ENCODE measurements around the gene RARRES1.

RARRES1 gene

DNA sequence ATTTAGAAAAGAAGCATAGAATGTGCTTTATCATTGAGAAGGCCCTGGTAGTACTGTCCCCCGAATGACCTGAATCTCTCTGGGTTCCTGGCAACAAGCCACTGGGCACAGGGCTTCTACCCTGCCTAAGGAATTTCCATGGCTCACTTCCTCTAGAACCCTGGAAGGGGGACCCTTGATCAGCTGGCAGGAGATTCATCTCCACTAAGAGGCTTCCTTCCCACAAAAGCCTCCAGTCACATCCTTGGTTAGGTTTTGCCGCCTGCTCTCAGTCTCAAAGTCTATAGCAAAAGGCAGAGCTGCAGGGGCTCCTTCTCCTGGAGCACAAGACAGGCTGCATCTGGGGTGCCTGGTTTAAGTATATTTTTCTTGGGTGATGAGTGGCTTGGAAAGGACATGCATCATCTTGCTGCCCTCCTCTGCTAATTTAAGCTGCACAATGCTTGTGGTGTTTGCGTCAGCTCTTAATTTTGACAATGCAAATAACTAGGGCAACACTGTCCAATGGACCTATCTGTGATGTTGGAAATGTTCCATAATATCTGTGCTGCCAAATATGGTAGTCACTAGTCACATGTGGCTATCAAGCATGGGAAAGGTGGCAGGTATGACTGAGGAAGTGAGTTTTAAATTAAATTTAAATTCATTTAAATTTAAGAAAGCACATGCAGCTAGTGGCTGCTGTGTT, 33.4 kb upstream of the RARRES1 start:
- no peak for DNase-seq

DNA sequence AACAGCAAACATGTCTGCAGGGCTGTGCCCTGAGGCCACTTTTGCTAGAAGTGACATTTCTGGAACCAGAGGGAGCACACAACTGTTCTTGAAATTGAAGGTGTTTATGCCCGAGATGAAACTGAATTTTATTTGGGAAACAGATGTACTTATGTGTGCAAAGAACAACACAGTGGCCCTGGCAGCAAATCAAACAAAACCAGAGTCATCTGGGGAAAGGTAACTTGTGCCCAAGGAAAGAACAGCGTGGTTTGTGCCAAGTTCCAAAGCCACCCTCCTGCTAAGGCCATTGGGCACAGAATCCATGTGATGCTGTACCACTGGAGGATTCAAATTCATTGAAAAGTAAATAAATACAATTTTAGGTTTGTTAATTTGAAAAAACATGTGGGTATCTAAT, 31.2 kb upstream of the RARRES1 start:
- DNase-seq = no peak

GRCh38 chr3:158762701-158763100, 30.4 kb upstream of the RARRES1 start:
- DNase-seq = no peak

DNA sequence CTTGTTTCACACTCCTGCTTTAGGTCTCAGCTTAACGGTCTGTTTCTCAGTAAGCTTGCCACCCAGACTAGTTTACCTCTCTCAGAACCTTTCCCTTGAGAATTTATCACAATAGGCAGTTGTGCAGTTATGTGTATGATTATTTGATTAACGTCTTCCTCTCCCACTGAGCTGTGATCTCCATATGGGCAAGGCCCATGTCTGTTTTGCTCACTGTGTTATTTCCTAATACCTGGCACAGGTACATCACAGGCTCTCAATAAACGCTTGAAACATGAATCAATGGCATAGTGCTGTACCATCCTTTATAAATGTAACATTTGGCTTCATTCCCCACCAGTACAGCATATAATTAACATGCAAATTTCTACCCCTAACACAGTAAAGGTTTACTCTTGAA, 29.1 kb upstream of the RARRES1 start:
- DNase-seq = peak; percentile 13 to 15

GRCh38 chr3:158755421-158755820, 23.2 kb upstream of the RARRES1 start:
- no peak for DNase-seq

- no peak for DNase-seq
Observed at GRCh38 chr3:158753854-158754253, 21.6 kb upstream of the RARRES1 start.

DNA sequence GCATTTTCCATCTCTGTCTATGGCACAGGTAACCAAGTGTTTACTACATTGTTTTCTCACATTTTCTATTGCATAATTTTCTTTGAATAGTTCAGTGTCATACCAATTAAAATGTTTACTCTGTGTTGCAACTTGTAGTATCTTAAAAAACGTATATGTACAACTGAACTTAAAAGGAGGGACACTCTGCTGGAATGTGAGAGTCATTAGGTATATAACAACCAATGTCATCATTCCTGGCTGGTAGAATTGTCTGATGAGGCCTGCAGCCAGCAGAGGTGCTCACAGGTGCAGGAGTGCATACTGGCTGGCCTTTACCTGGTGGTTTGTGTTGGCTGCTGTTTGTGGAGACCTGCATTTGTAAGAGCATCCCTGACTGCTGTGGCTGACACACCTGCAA, 19.1 kb upstream of the RARRES1 start:
- no peak for DNase-seq

GRCh38 chr3:158750016-158750415, 17.8 kb upstream of the RARRES1 start:
- DNase-seq = no peak

GRCh38 chr3:158749526-158749925, 17.3 kb upstream of the RARRES1 start:
- no peak for DNase-seq

DNA sequence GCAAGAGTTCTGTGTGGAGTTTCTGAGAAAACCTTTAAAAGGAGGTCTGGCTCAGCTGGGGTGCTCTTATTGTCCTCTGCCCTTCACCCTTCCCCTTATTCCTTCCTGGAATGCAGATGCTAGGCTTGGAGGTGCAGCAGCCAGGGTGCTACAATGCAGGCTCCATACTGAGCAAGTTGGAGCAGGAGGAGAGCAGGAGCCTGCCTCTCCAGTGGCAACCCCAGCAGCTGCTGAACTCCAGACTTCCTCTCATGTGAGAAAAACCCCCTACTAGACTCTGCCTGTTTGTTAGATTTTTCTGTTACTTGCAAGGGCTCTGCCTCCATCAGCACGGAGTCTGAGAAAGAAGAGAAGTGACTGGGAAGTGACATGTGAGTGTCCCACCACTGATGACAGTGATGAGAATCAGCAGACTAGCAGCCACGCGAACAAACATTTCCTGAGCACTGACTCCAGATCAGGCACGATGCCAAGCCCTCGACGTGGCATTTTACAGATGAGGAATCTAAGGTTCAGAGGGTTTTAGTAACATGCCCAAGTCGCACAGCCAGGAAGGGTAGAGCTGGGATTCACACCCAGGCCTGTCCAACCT, 16.1 kb upstream of the RARRES1 start:
- no peak for DNase-seq

GRCh38 chr3:158747417-158747816, 15.2 kb upstream of the RARRES1 start:
- no peak for DNase-seq

DNA sequence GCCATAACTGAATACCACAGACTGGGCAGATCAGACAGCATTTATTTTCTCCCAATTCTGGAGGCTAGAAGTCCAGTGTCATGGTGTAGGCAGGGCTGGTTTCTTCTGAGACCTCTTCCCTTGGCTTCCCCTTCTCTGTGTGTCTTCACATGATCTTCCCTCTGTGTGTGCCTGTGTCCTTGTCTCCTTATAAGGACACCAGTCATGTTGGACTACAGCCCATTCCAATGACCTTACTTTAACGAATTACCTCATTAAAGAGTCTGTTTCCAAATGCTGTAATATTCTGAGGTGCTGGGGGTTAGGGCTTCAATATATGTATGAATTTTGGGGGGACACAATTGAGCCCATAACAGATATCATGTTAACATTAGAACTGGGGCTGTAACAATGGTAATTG, 13.3 kb upstream of the RARRES1 start:
- no peak for DNase-seq

DNA sequence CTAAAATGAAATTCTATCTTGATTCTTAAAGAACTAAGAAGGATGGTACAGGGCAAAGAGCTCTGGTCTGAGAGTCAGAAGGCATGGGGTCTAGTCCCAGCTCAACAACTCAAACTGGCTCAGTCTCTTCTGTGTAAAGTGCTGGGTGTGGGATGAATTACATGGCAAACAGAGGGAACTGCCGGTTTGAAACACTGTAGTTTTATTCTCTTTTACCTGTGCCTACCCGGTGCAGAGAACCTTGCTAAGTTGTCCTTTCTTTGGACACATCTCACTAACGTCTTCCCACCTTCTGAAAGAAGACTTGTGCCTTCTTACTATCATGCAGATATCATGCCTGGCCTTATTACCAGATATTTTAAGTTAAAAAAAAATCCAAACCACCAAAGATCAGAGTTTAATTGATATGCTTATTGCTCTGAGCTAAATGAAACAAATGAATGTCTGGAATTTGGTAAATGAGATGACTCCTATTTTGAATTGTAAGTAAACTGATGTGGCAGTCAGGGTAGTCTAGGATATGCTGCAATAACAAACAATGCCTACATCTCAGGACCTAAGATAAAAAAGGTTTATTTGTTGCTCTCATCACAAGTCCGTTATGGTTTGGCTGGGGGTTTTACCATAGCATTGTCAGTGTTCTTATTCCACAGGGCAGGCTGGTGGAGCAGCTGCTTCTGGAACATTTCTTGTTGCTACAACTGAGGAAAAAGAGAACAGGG, 12.5 kb upstream of the RARRES1 start:
- DNase-seq = no peak

- DNase-seq = no peak
Observed at GRCh38 chr3:158743664-158744566, 11.7 kb upstream of the RARRES1 start.

GRCh38 chr3:158742871-158743663, 10.8 kb upstream of the RARRES1 start:
- no peak for DNase-seq

DNA sequence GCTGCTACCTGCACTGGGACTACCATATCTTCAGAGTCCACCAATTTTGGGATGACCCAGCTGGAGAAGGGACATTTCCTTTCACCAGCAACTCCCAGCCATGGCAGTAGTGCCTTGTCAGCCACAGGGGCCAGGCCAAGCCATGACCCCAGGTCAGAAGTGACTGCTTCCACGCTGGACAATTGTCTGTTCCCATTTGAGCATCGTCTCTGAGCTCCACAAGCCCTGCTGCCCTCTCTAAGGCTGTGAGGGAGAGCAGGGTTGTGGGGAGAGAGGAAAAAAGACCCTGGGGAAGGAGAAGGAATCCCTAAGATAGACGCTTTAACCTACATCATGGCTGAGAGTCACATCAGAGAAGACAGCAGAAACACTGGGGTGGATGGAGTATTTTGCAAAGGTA, 7.4 kb upstream of the RARRES1 start:
- DNase-seq = no peak

DNA sequence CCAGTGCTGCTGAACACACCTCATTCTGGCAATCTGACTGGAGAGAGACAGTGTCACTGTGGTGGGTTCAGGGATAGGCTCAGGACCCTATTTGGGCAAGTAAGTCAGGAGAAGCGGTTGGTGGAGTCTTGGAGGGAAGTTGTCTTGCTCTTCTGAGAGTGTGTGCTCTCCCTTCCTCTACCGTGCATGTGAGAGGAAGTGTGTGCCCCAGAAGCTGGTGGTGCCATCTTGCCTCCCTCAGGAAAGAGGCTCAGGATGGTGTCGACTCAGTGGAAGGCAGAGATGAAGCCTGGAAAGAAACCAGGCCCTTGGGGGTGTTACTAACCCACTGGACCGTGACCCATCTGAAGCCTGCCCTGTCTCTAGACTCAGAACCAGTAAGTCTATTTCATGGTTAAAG, 6.8 kb upstream of the RARRES1 start:
- no peak for DNase-seq

DNA sequence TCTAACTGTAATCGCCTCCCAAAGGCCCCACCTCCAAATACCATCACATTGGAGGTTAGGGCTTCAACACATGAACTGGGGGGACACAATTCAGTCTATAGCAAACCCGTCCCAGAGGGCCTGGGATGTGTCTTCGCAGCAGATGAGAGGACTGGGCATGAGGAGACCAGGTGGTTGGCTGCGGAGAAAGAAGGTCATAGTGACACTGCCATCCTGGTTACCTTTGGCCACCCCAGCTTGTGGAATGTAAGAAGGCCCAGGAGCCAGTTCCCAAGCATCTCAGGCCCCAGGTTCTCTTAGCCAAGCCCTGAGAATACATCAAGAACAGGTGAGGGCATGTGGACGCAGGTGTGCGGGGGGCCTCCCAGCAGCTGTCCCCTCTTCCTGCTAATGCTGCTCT, 6.4 kb upstream of the RARRES1 start:
- DNase-seq = no peak

GRCh38 chr3:158737976-158738615, 5.8 kb upstream of the RARRES1 start:
- DNase-seq = no peak

DNA sequence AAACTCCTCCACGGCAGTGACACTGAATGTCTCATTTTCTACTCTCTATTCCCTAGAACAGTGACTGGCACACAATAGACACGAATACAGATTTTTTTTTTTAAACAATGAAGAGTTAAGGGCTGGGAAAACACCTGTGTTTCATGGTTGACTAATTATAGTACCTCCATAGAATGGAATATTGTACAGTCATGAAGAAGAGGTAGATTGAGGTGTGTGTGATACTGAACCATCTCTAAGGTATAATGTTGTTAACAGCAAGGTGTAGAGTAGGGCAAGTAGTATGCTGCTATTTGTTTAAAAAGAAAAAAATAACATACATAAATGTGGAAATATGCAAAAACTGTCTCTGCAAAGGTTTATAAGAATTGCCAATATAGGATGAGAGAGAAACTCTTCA, 5.2 kb upstream of the RARRES1 start:
- no peak for DNase-seq

- no peak for DNase-seq
Observed at GRCh38 chr3:158735296-158736033, 3.2 kb upstream of the RARRES1 start.

Measured in NCI-H526 (cell line).